ENCODE results near the gene AMPH.
"Not testable (repeated sequence)": the region's sequence is repeated elsewhere in the genome, so short reads cannot be mapped to it uniquely, and the experiment has no call there.

The AMPH gene

DNA sequence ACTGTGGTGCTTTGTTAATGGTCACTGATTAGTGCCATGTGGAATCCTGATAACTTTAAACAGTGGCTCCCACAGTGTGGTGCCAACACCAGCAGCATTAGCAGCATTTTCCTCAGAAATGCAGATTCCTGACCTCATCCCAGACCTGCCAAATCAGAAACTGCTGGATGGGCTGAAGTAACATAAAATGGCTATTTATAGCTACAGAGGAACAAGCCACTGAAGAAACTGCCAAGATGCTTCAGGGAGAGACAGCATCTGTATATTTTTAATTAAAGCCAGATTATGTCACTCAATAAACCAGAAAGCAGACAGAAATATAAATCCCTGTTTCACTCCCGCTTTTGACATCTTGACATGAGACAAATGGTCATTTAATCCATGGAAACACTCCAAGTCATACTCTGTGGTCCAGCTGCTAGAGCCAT is 178.5 kb downstream of the AMPH start:
- DNase-seq = no peak

DNA sequence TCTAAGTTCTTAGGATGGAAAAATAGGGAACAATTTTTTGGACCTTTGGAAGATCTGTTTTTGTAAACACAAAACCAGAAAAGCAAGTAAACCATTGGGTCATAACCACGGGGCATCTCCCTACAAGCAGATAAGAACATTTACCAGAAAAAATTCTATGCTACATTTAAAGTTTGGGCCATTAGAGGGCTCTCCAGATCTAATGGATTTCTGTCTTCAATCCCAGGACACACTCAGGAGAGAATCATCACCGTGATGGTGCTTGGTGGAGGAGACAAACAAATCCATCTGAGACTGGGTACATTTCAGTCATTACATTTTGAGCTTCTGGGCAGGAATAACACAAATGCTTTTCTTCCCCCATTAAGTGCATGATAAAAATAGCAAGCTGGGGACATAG is 179.3 kb downstream of the AMPH start:
- no peak for DNase-seq

DNA sequence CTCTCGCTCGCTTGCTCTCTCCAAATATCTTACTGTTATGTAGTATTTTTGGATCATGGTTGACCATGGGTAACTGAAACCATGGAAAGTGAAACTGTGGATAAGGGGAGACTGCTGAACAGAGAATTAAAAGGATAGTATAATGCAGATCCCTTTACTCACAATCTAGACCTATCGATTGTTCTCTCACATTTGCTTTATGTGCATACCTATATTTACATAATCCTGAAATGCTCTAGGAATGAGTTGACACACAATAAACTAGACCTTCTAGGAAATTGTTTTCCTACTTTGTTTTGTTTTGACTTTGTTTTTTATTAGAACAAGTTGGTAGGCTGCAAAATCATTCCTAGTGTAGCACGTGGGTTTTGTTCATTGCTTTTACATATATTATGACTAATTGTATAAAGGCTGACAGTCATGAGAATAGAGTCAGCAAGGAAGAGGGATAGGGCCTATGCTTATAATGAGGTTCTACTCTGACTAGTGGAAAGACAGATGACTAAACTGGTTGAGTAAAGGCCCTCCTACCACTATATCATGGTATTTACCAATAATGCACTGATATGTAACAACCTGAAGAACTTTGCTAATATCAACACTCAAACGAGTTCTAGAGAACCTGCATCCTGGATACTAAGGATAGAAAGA is 182.5 kb downstream of the AMPH start:
- DNase-seq = no peak

DNA sequence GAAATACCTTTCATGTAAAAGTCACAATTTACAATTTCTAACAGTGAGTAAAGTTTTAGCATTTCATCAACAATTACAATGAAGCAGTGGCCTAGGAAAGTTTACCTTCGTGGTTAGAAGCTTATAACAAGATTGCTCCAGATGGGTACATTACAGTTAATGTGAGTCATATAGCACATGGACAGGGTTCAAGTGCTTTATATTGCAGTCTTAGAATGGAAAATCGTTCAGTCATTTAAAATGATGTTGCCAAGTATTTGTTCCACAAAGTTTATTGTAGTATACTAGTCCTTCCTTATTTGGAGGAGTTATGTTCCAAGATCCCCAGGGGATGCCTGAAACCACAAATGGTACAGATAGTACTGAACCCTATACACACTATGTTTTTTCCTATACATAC is 183.1 kb downstream of the AMPH start:
- no peak for DNase-seq

DNA sequence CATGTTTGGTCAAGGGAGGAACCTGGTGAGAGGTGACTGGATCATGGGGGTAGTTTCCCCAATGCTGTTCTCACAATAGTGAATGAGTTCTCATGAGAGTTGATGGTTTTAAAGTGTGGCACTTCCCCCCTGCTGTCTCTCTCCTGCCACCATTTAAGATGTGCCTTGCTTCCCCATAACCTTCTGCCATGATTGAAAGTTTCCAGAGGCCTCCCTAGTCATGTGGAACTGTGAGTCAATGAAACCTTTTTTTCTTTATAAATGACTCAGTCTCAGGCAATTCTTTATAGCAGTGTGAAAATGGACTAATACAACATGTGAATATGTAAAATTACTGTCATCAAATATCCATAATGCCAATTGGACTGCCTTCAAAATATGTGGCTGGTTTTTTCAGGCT is 192.2 kb downstream of the AMPH start:
- DNase-seq = peak; percentile 12

DNA sequence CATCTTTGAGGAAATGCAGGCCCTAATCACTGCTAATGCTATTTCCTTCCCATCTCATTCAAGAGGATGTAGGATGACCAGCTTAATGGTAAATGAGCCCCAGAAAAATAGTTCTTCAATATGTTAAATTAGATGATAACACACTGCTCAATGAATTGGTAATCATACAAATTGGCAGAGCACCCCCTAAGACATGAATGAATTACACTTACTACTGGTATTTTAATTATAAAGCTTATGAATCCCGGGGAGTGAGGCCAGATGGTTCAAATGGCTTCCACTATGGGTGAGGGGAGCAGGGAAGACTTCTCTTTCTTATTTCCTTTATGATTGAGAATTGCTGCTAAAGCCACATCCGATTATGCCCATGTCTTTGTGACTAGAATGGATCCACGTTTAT is 198.5 kb downstream of the AMPH start:
- no peak for DNase-seq

DNA sequence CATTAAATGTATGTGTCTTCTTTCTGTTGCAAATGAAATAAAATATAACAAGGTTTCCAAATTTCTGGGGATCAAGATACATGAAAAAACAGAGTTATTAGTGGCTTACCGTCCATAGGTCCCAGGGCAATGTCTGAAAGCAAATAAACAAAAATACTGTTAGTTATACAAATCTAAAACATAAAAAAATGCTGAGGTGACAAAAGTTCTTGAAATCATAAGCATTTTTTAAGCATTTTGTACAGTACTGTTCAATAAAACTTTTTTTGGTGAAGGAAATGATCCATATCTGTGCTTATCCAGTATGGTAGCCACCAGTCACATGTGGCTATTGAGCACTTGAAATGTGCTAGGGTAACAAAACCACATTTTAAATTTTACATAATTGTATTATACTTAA is 199.1 kb downstream of the AMPH start:
- DNase-seq = no peak

DNA sequence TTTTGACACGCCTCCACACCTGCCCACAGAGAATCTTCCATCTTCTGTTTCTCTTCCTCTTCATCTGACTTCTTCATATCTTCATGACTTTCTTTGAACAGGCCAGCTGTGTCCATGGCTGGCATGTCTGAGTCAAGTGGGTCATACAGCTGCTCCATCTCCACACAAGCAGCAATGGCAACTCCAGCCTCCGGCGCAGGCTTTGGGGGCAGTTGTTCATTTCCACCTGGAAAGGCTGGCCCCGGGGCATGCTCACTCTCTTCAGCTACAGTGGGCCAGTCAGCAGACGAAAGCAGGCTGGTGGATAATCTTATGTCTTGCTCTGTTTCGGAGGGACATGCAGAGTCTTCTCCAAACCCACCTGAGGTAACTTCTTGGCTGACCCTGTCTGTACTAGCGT is 202.1 kb downstream of the AMPH start:
- DNase-seq = no peak

DNA sequence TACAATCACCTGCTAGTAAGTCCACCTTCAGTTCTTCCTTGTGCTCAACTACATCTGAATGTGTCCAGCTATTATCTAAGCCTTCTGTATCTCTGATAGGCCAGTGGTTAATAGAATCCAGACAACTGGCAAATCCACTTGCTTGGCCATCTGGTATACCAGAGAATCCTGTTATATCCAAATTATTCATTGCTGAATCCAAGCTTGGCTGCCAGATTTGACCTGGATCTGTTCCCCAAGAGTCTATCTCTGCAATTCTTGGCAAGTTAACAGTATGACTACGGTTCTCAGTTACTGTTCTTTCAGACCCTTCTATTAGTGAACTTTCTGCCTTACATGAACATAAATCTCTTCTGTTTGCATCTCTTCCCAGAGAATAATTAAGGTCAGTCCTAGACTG is 203.1 kb downstream of the AMPH start:
- no peak for DNase-seq

DNA sequence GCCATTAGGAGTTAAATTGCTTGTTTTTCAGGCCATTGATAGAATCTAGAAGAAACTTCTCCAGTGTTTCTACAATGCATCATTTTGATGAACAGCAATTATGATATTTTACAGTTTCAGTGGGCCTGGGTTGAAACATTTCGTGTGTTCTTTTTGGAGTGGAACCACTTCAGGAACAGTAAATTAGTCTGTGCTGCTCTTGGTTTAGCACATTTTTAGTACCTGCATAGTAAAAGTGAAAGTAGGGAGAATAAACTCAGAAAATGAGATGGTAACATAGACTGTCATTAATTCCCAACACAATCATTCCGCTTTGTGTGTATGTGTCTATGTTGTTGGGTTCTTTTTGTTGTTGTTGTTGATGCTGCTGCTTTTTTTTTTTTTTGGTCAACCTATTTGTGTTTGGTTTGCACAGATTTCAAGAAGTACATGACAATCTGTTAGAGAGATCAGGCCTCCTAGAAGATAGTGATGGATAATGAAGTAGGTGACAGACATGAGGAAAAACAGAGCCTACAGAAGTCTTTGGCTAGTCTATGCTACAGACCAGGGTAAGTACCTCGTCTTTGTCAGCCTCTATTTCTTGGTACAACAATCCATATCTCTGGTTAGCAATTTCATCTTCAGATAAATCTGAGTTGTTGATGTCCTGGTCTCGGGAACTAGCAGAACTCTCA is 203.8 kb downstream of the AMPH start:
- DNase-seq = no peak

DNA sequence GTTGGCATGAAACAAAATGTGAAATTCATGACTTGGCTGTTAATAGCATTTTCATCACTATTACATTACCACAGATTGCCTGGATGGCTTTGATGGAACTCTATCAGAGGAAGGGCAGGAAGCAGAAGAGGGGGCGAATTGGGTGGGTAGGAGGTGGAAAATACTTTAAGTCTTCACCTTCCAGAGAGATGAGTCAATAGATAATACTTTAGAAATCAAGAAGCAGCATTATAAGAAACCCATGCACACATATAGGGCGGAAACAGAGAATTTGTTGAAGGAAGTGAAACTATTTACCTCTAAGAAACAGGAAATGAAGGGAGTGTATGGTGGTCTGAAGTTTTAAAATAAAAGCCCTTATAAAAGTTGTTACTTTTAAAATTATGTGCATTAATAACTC is 205.7 kb downstream of the AMPH start:
- no peak for DNase-seq

DNA sequence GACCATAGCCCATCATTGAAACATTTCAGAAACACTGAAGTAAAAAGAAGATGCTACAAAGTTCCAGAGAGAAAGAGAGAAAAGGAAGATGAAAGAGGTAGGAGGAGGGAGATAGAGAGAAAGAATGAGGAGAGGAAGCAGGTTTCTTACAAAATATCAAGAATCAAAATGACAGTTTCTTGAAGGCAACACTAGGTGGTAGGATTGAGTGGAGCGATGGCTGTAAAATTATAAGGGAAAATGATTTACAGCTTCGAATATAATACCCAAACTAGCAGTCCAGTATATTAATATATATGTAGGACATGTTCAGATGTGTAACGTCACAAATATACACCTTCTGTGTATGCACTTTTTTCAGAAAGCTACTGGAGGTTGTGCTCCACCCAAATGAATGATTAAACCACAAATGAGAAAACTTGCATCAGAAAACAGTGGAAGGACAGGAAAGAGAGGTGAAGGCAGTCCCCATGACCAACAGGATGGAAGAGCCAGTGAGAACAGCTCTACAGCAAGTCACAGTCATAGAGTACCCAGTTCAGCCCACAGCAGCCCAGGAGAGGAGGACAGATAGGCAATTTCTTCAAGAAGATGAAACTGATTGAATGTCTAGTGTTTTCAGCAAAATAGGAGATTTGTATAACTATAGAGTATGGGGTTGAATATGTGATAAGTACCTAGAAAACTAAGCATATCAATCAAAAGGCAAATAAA is 206.3 kb downstream of the AMPH start:
- no peak for DNase-seq

DNA sequence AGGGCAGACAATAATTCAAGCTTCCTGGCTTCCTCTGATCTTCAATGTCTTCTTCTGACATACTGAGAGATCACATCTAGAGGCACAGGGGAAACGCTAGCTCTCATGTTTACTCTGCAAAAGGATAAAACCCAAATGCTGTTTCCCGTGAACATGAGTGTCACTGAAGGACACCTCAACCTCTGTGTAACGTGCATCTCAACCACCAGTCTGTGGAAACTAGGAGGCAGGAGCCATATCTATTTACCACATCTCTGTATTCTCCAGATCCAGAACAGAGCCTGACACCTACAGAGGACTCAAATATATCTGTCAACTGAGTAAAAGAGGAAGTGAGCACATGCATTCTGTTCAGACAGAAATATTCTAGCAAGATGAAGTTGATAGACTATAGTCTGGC is 217.4 kb downstream of the AMPH start:
- DNase-seq = no peak

DNA sequence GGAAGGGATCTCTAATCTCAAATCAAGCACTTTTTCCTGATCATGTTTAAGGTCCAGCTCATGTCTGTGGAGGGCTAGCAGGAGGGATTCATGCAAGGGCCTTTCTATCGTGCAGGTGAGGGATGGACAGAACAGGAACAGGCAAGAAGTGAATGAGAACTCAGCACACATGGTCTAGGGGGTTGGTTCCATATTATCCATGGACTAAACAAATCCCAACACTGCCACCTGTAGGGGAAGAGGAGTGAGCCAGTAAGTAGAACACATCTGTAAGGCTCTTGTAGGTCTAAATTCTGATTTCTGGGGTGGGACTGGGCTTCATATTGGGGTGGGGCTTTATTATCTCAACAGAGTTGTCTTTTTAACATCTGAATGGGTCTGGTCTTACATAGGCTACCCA is 219.8 kb downstream of the AMPH start:
- peak; percentile 19 for DNase-seq

DNA sequence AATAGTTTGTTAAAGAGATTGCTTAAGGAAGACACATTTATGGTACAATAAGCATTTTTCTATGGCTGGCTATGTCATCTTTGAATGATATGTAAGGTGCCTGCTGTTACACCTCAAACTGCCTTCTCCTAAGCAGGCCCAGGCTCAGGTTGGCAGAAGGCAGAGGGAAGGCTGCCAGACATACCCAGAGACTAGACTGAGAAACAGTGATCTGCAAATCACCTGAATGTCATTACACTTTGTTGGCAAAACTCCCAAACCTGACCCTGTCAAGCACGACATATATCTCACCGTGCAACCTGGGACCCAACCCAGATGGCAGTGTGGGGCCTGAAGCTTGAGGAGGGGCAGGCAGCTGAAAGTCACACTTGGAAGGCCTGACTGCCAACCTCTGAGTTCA is 221.1 kb downstream of the AMPH start:
- no peak for DNase-seq

DNA sequence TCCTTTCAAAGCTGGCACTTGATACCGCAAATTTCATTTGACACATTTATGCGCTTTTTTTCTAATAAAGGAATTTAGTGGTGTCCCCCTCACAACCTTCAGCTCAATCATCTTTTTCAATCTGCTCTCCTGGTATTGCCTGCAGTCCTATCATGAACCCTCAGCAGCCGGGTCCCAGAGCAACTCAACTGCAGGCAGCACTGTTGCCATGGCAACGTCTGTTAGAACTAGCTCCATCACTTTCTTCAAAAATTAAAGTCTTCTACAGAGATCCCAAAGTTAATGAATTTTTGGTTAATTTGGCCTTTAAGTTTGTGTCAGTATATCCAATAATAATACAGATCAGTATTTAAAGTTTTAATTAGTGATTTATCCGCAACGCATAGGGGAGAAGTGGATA is 221.6 kb downstream of the AMPH start:
- DNase-seq = no peak

DNA sequence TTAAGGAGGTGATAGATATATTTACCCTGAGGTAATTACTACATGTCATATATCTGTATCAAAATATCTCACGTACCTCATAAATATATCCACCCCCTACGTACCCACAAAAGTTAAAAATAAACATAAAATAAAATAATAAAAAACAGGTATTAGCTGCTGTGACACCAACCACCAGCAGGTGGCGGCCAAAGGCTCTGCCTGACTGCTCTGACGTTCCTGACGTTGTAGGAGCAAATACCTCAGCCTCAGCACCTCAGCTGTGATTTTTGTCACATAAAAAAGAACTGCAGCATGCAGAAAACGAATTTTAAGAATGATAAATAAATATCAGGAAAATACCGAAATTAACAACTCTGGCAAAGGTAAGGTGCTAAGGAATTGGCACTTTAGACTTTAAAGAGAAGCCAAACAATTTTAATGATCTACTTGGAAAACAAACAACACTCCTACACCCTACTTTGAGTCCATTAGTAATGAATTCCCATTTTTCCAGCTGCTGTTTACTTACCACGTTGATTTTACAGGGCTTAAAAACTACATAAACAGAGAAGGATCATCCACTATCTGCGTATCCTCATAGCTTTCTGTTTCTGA is 232.3 kb downstream of the AMPH start:
- DNase-seq = peak; percentile 31

DNA sequence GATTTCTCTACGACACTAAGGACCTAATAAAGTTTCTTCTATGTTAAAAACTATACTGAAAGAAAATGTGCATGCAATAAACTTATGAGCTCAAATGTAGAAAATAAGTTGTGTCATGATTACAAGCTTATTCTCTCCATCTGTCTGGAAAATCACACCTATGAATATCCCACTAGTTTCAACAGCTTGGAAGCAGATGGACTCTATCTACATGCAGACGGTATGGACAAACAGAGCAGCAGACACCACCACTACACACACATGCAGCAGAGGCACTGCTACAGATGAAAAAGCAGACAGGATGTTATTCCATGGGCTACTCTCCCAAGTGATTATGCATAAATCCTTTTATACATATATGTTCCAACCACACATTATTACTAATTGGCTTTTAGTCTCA is 234.3 kb downstream of the AMPH start:
- no peak for DNase-seq

DNA sequence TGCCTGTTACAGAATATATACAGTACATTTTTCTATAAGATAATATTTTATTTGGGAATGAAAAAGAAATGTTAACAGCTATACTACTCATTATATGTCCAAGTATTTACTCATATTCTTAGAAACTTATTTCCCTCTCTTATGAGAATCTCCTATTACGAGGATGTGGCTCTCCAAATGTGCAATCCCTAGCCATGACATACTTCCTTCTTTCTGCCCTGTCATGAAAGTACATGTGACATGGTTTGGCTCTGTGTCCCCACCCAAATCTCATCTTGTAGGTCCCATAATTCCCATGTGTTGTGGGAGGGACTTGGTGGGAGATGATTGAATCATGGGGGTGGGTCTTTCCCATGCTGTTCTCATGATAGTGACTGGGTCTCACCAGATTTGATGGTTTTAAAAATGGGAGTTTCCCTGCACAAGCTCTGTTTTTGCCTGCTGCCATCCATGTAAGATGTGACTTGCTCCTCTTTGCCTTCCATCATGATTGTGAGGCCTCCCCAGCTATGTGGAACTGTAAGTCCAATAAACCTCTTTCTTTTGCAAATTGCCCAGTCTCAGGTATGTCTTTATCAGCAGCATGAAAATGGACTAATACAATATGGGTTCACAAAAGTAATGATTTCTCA is 235.1 kb downstream of the AMPH start:
- DNase-seq = not testable (repeated sequence)

DNA sequence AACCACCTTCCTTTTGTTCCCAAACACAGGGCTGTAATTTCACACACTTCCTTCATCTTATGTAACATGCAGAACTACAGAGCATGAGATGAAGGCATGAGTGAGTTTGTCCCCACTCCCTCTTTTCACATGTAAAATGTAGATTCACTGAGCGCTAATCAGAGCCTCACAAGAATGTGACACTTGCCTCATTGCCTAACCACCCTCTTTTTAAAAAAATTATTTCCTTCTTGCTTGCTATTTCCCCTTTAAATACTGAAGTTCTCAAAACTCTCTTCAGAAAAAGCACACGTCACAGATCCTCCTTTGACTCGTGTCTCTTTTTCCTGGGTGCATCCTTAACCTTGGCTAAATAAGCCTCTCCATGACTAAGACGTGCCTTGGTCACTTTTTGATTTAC is 236.5 kb downstream of the AMPH start:
- DNase-seq = no peak

DNA sequence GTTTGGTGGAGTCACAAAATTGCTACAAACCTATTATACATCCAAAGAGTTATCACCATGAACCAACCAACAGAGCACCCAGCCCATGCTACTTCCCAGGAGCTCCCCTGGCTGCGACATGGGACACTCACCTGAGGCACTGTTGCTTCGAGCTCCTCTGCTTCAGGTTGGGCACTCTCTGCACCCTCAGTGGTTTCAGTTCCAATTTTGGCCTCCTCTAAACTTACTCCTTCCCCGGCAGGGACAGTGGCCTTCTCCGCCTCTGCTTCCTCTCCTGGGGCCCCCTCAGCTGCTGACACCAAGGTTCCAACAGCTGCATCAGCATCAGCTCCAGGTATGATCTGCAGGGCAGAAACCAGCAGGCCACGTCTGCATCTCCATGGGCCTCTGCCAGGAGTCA is 237.3 kb downstream of the AMPH start:
- DNase-seq = no peak

DNA sequence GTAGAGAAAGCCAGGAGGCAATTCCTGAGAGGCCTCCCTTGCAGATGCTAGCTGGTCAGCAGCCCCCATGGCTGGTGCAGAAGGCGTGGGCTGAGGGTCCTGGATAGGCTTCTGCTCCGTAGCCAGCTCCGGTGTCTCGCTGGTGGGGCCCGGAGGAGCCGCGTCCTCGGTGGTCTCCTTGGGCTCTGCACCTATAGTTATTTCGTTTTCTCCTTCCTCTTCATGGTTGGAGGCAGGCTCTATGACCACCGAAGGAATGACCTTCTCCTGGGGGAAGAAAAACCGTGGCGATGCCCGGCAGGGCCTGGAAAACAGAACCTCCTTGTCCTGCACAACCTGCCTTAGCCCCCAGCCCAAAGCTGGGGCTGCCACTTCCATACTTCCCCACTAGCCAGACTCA is 239.4 kb downstream of the AMPH start:
- DNase-seq = no peak

DNA sequence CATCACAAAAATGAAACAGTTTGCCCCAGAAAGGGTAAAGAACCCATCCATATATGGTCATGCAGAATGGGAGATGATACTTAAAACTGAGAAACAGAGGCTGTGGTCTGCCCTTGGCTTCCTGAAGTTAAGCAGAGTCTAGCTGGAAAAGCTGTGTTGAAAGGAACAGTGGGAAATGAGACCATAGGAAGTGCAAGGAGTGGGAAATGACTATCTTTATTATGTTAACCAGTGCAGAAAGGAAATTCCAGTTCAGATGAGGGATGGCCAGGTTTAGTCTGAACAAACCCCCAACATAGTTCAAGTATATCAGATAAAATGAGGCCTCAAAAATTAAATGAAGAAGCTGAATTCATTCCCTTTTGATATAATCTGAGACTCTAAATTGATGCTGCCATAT is 245.5 kb downstream of the AMPH start:
- DNase-seq = no peak

DNA sequence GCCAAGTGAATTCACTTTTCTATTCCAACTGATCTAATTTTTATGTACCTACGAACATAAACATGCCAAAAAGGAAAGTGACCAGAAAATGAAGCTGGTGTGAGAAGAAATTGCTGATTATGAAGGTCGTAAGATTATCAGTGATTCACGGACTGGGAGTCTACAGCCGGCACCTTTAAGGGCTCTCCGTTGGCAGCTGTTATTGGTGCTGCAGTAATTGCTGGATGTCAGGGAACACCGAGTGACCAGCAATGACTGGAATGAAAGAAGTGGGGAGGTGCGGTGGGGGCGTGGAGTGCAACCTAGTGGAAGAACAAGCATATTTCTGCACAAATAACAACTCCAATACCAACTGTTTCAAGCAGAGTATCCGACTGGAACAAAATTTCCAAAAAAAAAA is 247.9 kb downstream of the AMPH start:
- no peak for DNase-seq
